Measurements from ENCODE around the gene NUDT16L1. TPM values are rescaled to one million over a fixed set of nuclear protein-coding genes. Genes with fewer than 3 reads are reported as not detected.

NUDT16L1 gene
- total and polyA plus RNA-seq, 5 donors from 2014 or later = 43.7 to 110 (median 88.0) TPM

DNA sequence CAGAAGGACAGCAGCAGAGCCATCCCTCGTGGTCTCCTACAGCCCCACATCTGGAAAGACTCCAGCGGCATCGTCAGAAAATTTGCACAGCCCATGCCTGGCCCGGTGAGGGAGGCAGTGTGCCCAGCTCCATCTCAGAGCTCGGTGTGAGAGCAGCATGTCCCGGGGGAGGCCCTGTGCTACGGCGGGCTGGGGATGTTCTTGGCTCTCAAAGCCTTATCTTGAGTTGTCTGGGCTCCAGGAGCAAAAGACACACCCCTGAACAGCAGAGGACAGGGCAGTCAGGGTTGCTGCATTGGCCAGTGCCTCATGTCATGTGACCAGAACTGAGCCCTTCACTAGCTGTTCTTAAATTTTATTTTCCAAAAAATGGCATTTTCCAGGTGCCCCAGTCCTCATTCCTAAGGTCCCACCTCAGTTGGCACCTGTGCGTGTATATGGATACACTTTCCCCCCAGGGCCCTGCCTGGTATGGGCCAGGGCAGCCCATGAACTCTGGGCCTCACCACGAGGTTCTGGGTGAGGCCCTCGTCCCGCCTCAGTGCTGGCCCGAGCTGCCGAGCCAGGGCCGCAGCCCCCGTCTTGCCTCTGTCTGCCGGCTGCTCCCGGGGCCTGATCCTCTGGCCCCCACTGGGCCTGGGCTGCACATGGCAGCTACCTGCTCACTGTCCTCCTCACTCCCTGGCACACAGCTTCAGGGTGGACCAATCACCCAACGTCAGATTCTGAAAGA, 3.0 kb downstream of the NUDT16L1 start:
- Mint-ChIP-seq H3K27ac (no peak overlapping the region), H3K9me3 (no peaks in the 10 kb centered on the region), H3K36me3 (peaks cover 5% of the 10 kb centered on the region), H3K4me3 (peak overlapping the region in 3 of 4 donors; percentile 28 to 83 (median 78)), H3K27me3 (no peaks in the 10 kb centered on the region), H3K4me1 (peaks cover 0 to 22% (median 4%) of the 10 kb centered on the region in 4 donors)
- peaks cover 17% of the 10 kb centered on the region for H3K4me1 ChIP-seq (ENCODE audit: control insufficient read depth, insufficient read depth, low read length, poor library complexity, severe bottlenecking)
- no peak overlapping the region for H3K27ac ChIP-seq (ENCODE audit: insufficient read depth, low read length, poor library complexity, severe bottlenecking)
- H3K9me3 ChIP-seq (ENCODE audit: control insufficient read depth in 2 of 2, low read length in 2 of 2) = no peaks in the 10 kb centered on the region
- H3K27me3 ChIP-seq (ENCODE audit: control insufficient read depth, insufficient read depth, low read length) = no peaks in the 10 kb centered on the region
- no peak overlapping the region for H3K4me3 ChIP-seq (ENCODE audit: low read depth, low read length)
- ATAC-seq (ENCODE audit: low read depth in 2 of 2) = no peak
- no peak for DNase-seq
- H3K36me3 ChIP-seq (ENCODE audit: control insufficient read depth, insufficient read depth, low read length) = peaks cover 39% of the 10 kb centered on the region

DNA sequence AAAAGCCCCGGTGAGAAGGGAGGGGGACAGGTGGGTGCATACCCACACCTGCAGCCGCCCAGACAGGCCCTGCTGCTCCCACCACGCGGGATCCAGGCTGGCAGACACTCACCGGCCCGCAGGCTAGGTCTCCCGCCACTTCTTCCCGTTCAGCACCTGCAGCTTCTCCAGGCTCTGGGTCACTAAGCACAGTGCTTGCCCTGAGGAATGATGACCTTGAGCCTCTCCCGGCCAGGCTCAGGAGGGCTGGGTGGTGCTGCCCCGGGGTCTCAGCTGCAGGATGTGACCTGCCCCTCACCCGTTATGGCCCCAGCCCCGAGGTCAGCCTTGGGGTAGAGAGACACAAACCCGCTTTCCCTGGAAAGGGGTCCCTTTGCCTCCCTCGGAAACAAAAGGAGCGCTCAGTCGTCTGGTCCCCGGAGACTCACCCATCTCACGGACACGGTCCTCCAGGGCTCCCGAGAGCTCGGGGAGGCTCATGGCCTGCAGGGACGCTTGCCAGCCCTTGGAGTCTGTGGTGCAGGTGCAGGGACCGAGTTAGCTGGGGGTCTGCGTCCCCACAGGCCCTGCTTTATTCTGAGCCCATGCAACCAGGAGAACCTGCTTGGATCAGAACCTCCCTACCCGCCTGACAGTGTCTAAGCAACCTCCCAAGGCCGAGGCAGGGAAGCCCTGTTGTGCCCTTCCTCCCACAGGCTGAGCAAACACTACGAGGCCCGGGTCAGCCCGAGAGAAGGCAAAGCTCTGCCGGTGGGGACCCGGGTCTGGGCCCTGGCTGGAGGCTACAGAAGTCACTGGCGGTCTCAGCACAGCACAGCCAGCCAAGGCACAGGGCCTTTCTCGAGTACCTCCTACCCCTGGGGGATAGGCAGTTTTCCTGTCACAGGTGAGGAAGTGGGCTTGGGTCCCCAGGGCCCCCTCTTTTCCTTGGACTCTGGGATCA, 3.8 kb downstream of the NUDT16L1 start:
- ATAC-seq (ENCODE audit: low read depth in 2 of 2) (no peak), DNase-seq (no peak)
- Mint-ChIP-seq H3K27me3 (no peaks in the 10 kb centered on the region), H3K27ac (peak overlapping the region in 1 of 3 donors; percentile 88), H3K4me1 (peaks cover 0 to 20% (median 4%) of the 10 kb centered on the region in 4 donors), H3K4me3 (peak overlapping the region in 2 of 4 donors; percentile 46 to 83), H3K9me3 (no peaks in the 10 kb centered on the region), H3K36me3 (peaks cover 5% of the 10 kb centered on the region)
- Histone ChIP-seq H3K4me3 (ENCODE audit: low read depth, low read length) (no peak overlapping the region), H3K27ac (ENCODE audit: insufficient read depth, low read length, poor library complexity, severe bottlenecking) (no peak overlapping the region), H3K9me3 (ENCODE audit: control insufficient read depth in 2 of 2, low read length in 2 of 2) (no peaks in the 10 kb centered on the region), H3K36me3 (ENCODE audit: control insufficient read depth, insufficient read depth, low read length) (peaks cover 43% of the 10 kb centered on the region), H3K4me1 (ENCODE audit: control insufficient read depth, insufficient read depth, low read length, poor library complexity, severe bottlenecking) (peaks cover 16% of the 10 kb centered on the region), H3K27me3 (ENCODE audit: control insufficient read depth, insufficient read depth, low read length) (no peaks in the 10 kb centered on the region)

DNA sequence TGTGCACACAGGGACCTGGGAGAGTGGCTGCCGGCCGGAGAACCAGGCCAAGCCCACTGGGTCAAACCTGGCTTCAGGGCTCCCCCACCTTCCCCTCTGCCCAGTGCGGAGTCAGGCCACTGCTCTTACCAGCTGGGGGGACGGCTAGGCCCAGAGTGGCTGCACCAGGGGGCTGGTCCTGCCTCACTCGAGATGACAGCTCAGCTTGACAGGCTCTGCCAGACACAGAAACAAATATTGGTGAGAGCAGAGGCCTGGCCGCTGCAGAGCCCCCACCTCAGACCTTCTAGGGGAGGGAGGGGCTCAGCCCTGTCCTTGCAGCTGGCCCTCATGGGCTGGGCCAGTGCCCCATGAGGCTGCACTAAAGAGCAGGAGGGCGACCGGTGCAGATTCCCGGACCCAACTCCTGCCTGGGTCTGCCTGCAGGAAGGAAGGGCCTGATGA, 4.5 kb downstream of the NUDT16L1 start:
- no peak for DNase-seq
- Mint-ChIP-seq H3K27me3 (no peaks in the 10 kb centered on the region), H3K27ac (peak overlapping the region in 1 of 3 donors; percentile 88), H3K4me3 (no peak overlapping the region), H3K36me3 (peaks cover 5% of the 10 kb centered on the region), H3K9me3 (no peaks in the 10 kb centered on the region), H3K4me1 (peaks cover 0 to 14% (median 4%) of the 10 kb centered on the region in 4 donors)
- ATAC-seq (ENCODE audit: low read depth in 2 of 2) = no peak
- no peak overlapping the region for H3K27ac ChIP-seq (ENCODE audit: insufficient read depth, low read length, poor library complexity, severe bottlenecking)
- peaks cover 46% of the 10 kb centered on the region for H3K36me3 ChIP-seq (ENCODE audit: control insufficient read depth, insufficient read depth, low read length)
- H3K27me3 ChIP-seq (ENCODE audit: control insufficient read depth, insufficient read depth, low read length) = no peaks in the 10 kb centered on the region
- H3K9me3 ChIP-seq (ENCODE audit: control insufficient read depth in 2 of 2, low read length in 2 of 2) = no peaks in the 10 kb centered on the region
- H3K4me1 ChIP-seq (ENCODE audit: control insufficient read depth, insufficient read depth, low read length, poor library complexity, severe bottlenecking) = peaks cover 9% of the 10 kb centered on the region
- H3K4me3 ChIP-seq (ENCODE audit: low read depth, low read length) = no peak overlapping the region

DNA sequence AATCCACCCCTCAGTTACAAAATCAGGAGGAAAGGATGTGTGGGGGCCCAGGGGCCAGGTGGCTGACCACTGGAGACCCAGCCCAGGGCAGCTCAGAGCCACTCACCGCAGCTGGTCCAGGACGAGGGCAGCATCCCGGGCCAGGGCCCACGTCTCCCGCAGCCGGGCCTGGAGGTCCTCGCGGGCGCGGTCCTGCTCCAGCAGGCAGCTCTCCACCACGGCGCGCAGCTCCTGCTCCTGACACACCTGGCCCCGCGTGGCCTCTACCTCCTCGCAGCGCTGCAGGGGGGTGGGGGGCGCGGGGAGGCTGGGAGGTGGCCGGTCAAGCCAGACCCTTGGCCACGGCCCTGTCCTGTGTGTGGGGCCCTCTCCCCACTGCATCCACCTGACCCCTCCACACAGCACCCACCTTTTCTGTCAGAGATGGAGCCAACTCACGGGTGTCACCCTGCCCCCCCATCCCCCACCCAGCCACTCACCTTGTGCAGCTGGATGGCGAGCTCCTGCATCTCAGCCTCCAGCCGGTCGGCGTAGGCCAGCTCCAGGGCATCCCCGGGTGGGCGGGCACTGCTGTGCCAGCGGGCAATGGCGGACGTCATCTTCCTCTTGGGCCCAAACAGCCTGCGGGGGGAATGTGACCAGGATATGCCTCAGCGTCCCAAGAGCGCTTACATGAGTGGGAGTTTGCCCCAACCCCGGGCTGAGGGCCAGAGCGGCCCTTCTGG, 5.1 kb downstream of the NUDT16L1 start:
- peaks cover 48% of the 10 kb centered on the region for H3K36me3 ChIP-seq (ENCODE audit: control insufficient read depth, insufficient read depth, low read length)
- H3K9me3 ChIP-seq (ENCODE audit: control insufficient read depth in 2 of 2, low read length in 2 of 2) = no peaks in the 10 kb centered on the region
- H3K4me1 ChIP-seq (ENCODE audit: control insufficient read depth, insufficient read depth, low read length, poor library complexity, severe bottlenecking) = peaks cover 7% of the 10 kb centered on the region
- Mint-ChIP-seq H3K4me1 (peaks cover 0 to 10% (median 2%) of the 10 kb centered on the region in 4 donors), H3K4me3 (no peak overlapping the region), H3K27ac (no peak overlapping the region), H3K9me3 (no peaks in the 10 kb centered on the region), H3K36me3 (peaks cover 5% of the 10 kb centered on the region), H3K27me3 (no peaks in the 10 kb centered on the region)
- H3K4me3 ChIP-seq (ENCODE audit: low read depth, low read length) = no peak overlapping the region
- no peak for ATAC-seq (ENCODE audit: low read depth in 2 of 2)
- DNase-seq = no peak
- no peak overlapping the region for H3K27ac ChIP-seq (ENCODE audit: insufficient read depth, low read length, poor library complexity, severe bottlenecking)
- no peaks in the 10 kb centered on the region for H3K27me3 ChIP-seq (ENCODE audit: control insufficient read depth, insufficient read depth, low read length)

DNA sequence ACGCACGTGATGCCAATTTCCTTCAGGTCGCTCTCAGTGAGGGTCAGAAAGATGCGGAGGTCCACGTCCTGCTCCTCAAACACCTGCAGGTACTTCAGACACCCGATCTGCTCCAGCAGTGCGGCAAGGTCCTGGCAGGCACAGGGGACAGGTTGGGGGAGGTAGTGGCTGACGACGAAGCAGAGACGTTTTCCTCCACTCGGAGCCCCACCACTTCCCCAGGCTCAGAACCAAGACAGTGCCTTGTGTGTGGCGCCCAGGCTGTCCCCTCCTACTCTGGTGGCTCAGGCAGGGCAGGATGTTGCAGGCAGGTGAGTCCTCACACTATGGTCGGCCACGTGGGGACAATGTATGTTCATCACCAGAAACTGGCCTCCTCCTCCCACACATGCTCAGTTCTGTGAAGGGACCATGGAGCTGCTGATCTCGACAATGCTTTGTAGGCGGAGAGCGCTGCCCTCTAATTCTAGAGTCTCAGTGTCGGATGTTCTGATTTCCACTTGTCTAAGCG, 5.7 kb downstream of the NUDT16L1 start:
- Histone ChIP-seq H3K9me3 (ENCODE audit: control insufficient read depth in 2 of 2, low read length in 2 of 2) (no peaks in the 10 kb centered on the region), H3K27ac (ENCODE audit: insufficient read depth, low read length, poor library complexity, severe bottlenecking) (no peak overlapping the region), H3K4me3 (ENCODE audit: low read depth, low read length) (no peak overlapping the region), H3K27me3 (ENCODE audit: control insufficient read depth, insufficient read depth, low read length) (no peaks in the 10 kb centered on the region), H3K4me1 (ENCODE audit: control insufficient read depth, insufficient read depth, low read length, poor library complexity, severe bottlenecking) (peaks cover 7% of the 10 kb centered on the region), H3K36me3 (ENCODE audit: control insufficient read depth, insufficient read depth, low read length) (peaks cover 48% of the 10 kb centered on the region)
- Mint-ChIP-seq H3K9me3 (no peaks in the 10 kb centered on the region), H3K4me1 (peaks cover 0 to 9% (median 2%) of the 10 kb centered on the region in 4 donors), H3K27me3 (no peaks in the 10 kb centered on the region), H3K36me3 (peaks cover 5% of the 10 kb centered on the region), H3K4me3 (peak overlapping the region in 2 of 4 donors; percentile 68 to 70), H3K27ac (no peak overlapping the region)
- DNase-seq = no peak
- ATAC-seq (ENCODE audit: low read depth in 2 of 2) = no peak

DNA sequence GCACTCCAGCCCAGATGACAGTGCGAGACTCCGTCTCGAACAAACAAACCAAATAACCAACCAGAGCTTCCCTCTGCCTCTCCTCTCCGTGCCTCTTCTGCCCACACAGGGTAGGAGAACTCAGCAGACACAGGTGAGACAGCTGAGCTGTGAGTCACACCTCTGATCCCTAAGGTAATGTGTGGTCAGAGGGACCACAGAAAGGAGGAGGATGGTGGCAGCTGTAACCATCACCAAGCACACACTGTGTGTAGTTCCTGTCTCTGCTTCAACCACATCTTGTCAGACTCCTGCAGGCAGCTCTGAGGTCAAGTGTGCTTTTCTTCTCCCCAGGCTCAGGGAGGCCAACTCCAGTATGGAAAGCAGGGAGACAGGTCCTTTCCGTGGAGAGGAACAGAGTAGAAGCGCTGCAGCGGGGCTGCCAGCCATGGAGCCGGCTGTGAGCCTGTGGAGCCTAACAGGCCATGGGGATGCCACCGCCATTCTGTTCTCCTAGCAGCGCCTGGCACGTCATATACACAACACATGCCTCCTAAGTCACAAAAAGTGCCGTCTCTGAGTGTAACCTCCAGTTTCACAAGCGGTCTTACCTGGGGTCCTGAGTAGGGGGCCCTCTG, 7.1 kb downstream of the NUDT16L1 start:
- peaks cover 0 to 4% (median under 1%) of the 10 kb centered on the region in 4 donors for H3K4me1 Mint-ChIP-seq
- H3K27ac Mint-ChIP-seq = no peak overlapping the region
- Histone ChIP-seq H3K27me3 (ENCODE audit: control insufficient read depth, insufficient read depth, low read length) (no peaks in the 10 kb centered on the region), H3K4me1 (ENCODE audit: control insufficient read depth, insufficient read depth, low read length, poor library complexity, severe bottlenecking) (no peaks in the 10 kb centered on the region), H3K9me3 (ENCODE audit: control insufficient read depth in 2 of 2, low read length in 2 of 2) (no peaks in the 10 kb centered on the region), H3K36me3 (ENCODE audit: control insufficient read depth, insufficient read depth, low read length) (peaks cover 40% of the 10 kb centered on the region), H3K4me3 (ENCODE audit: low read depth, low read length) (no peak overlapping the region), H3K27ac (ENCODE audit: insufficient read depth, low read length, poor library complexity, severe bottlenecking) (no peak overlapping the region)
- no peaks in the 10 kb centered on the region for H3K27me3 Mint-ChIP-seq
- peaks cover 5% of the 10 kb centered on the region for H3K36me3 Mint-ChIP-seq
- H3K9me3 Mint-ChIP-seq = no peaks in the 10 kb centered on the region
- no peak overlapping the region for H3K4me3 Mint-ChIP-seq
- ATAC-seq (ENCODE audit: low read depth in 2 of 2) (peak in 1 of 2 donors; percentile 25), DNase-seq (no peak)
